GM12878 (cell line): ENCODE measurements around the gene LRP10. TPM values are rescaled to one million over a fixed set of nuclear protein-coding genes. Genes with fewer than 3 reads are reported as not detected.
A peak's percentile ranks its signal among the peaks of the same experiment; 100 is the strongest.

ENCODE experiments used
- BMI1 ChIP-seq: fragments of 450-650 bp; IDR thresholded peaks from 2 replicates; pipeline ENCODE4 v1.6.1; 2016; ENCODE audit warnings: mild to moderate bottlenecking, moderate library complexity, borderline replicate concordance
- EED ChIP-seq: sonication (generic); IDR thresholded peaks from 2 replicates; pipeline ENCODE4 v1.6.1; 2016; ENCODE audit warnings: antibody characterized with exemption, low read depth
- FOXM1 ChIP-seq: IDR thresholded peaks from 2 replicates; pipeline ENCODE4 v1.6.1; 2012; ENCODE audit warnings: low read depth, mild to moderate bottlenecking, inconsistent platforms, low read length, moderate library complexity
- HDAC6 ChIP-seq: fragments of 200-600 bp; sonication (generic); IDR thresholded peaks from one replicate; pipeline ENCODE4 v1.8.0; 2017; ENCODE audit warnings: antibody characterized with exemption; ENCODE audit not compliant: unreplicated experiment
- IRF4 ChIP-seq: IDR thresholded peaks from 2 replicates; pipeline ENCODE4 v1.6.1; 2011; ENCODE audit warnings: low read depth, low read length
- KLF5 ChIP-seq: fragments of 450-650 bp; IDR thresholded peaks from 2 replicates; pipeline ENCODE4 v1.6.1; 2014; ENCODE audit warnings: mild to moderate bottlenecking; ENCODE audit not compliant: partially characterized antibody
- MEF2B ChIP-seq: fragments of 450-650 bp; IDR thresholded peaks from 2 replicates; pipeline ENCODE4 v1.6.1; 2018; ENCODE audit warnings: mild to moderate bottlenecking, moderate library complexity; ENCODE audit not compliant: partially characterized antibody, poor library complexity, severe bottlenecking
- MTA3 ChIP-seq: IDR thresholded peaks from 2 replicates; pipeline ENCODE4 v1.6.1; 2012; ENCODE audit warnings: low read length, inconsistent platforms, borderline replicate concordance
- MYB ChIP-seq: fragments of 150-350 bp; IDR thresholded peaks from 2 replicates; pipeline ENCODE4 v1.6.1; 2014; ENCODE audit warnings: mild to moderate bottlenecking, low read depth, low read length, borderline replicate concordance
- PML ChIP-seq: IDR thresholded peaks from 2 replicates; pipeline ENCODE4 v1.6.1; 2012; ENCODE audit warnings: low read length, inconsistent platforms
- POU2F2 ChIP-seq: IDR thresholded peaks from 3 replicates; pipeline ENCODE4 v1.6.1; 2011; ENCODE audit warnings: low read depth, mild to moderate bottlenecking, low read length, borderline replicate concordance
- RAD21 ChIP-seq: IDR thresholded peaks from 2 replicates; pipeline ENCODE4 v1.6.1; 2011; ENCODE audit warnings: mild to moderate bottlenecking, low read depth, low read length, moderate library complexity; ENCODE audit not compliant: insufficient read depth
- RAD51 ChIP-seq: fragments of 450-650 bp; IDR thresholded peaks from 2 replicates; pipeline ENCODE4 v1.6.1; 2016; ENCODE audit warnings: moderate library complexity, mild to moderate bottlenecking, inconsistent platforms
- RBBP5 ChIP-seq: fragments of 200-600 bp; sonication (generic); conservative IDR thresholded peaks from 2 replicates; pipeline ENCODE4 v1.6.1; 2016
- SMAD1 ChIP-seq: fragments of 450-650 bp; IDR thresholded peaks from 2 replicates; pipeline ENCODE4 v1.6.1; 2018; ENCODE audit warnings: mild to moderate bottlenecking, low read depth; ENCODE audit not compliant: partially characterized antibody
- SMAD5 ChIP-seq: IDR thresholded peaks from 2 replicates; pipeline ENCODE4 v1.6.1; 2016; ENCODE audit warnings: antibody characterized with exemption, low read depth
- SP1 ChIP-seq: IDR thresholded peaks from one replicate; pipeline ENCODE4 v1.6.1; 2011; ENCODE audit warnings: low read depth, low read length
- SUPT20H ChIP-seq: IDR thresholded peaks from 2 replicates; pipeline ENCODE4 v1.6.1; 2011; ENCODE audit warnings: low read depth, mild to moderate bottlenecking, low read length, moderate library complexity, borderline replicate concordance; ENCODE audit not compliant: control insufficient read depth
- TCF12 ChIP-seq: IDR thresholded peaks from 2 replicates; pipeline ENCODE4 v1.6.1; 2011; ENCODE audit warnings: low read depth, mild to moderate bottlenecking, low read length
- WRNIP1 ChIP-seq: IDR thresholded peaks from 2 replicates; pipeline ENCODE4 v1.6.1; 2011; ENCODE audit warnings: low read depth, low read length, improper control_type of control experiment, borderline replicate concordance
- ZBED1 ChIP-seq: IDR thresholded peaks from 2 replicates; pipeline ENCODE4 v1.6.1; 2016; ENCODE audit warnings: borderline replicate concordance
- ZNF207 ChIP-seq: fragments of 450-650 bp; IDR thresholded peaks from 2 replicates; pipeline ENCODE4 v1.6.1; 2014; ENCODE audit warnings: antibody characterized with exemption, mild to moderate bottlenecking, borderline replicate concordance
- ZNF24 ChIP-seq: fragments of 450-650 bp; IDR thresholded peaks from 2 replicates; pipeline ENCODE4 v1.6.1; 2017; ENCODE audit warnings: antibody characterized with exemption, mild to moderate bottlenecking
- ZNF274 ChIP-seq: IDR thresholded peaks from one replicate; pipeline ENCODE4 v1.8.0; 2011; ENCODE audit not compliant: insufficient read length, insufficient read depth
- ZNF622 ChIP-seq: fragments of 450-650 bp; IDR thresholded peaks from 2 replicates; pipeline ENCODE4 v1.6.1; 2017; ENCODE audit warnings: mild to moderate bottlenecking, inconsistent platforms
- ZZZ3 ChIP-seq: IDR thresholded peaks from 2 replicates; pipeline ENCODE4 v1.6.1; 2011; ENCODE audit warnings: low read depth; ENCODE audit not compliant: control insufficient read depth, insufficient read length
- polyA plus RNA-seq, 11 experiments: library from polyadenylated mRNA; depleted of rRNA in 4 of 11; unstranded in 6 of 11; stranded (reverse) in 5 of 11; fragments of >200 nt; fragmentation: Nextera tagmentation in 4 of 11; fragmentation: Illumina TruSeq in 1 of 11; extraction: Ambion mirVana in 4 of 11; extraction: Trizol in 1 of 11; gene quantifications; 1 replicate in 1 of 11; 2 replicates in 10 of 11; pipeline versions ENCODE4 v1.2.1 to v1.2.3, GENCODE V29; 2011 to 2016; ENCODE audit warnings: inconsistent platforms in 2 of 11, missing spikeins in 2 of 11, low read depth in 1 of 11
- total RNA-seq, 4 experiments: library from RNA; depleted of rRNA in 3 of 4; stranded (reverse); fragments of >200 nt in 3 of 4; fragmentation: Illumina TruSeq in 1 of 4; extraction: Trizol in 1 of 4; gene quantifications; 2 replicates each; pipeline versions ENCODE4 v1.2.1 to v1.2.3, GENCODE V29; 2013 to 2021
- TF ChIP-seq, protein P1 (sequence below): IDR thresholded peaks from 2 replicates; pipeline ENCODE4 v1.6.1; 2011; ENCODE audit warnings: low read depth, mild to moderate bottlenecking, low read length, moderate library complexity, borderline replicate concordance; ENCODE audit errors: extremely low read depth
- TF ChIP-seq, protein P2 (sequence below): fragments of 450-650 bp; IDR thresholded peaks from 2 replicates; pipeline ENCODE4 v1.6.1; 2018; ENCODE audit warnings: borderline replicate concordance, mild to moderate bottlenecking; ENCODE audit not compliant: partially characterized antibody
- TF ChIP-seq, protein P3 (sequence below): fragments of 450-650 bp; IDR thresholded peaks from 2 replicates; pipeline ENCODE4 v1.6.1; 2017; ENCODE audit warnings: mild to moderate bottlenecking

Gene LRP10
- total and polyA plus RNA-seq, 10 of the 15 experiments (the other 5 are each of a cell fraction or from before 2014, with no cell fraction given), result 3.0 to 56.9 (median 20.9) TPM

DNA sequence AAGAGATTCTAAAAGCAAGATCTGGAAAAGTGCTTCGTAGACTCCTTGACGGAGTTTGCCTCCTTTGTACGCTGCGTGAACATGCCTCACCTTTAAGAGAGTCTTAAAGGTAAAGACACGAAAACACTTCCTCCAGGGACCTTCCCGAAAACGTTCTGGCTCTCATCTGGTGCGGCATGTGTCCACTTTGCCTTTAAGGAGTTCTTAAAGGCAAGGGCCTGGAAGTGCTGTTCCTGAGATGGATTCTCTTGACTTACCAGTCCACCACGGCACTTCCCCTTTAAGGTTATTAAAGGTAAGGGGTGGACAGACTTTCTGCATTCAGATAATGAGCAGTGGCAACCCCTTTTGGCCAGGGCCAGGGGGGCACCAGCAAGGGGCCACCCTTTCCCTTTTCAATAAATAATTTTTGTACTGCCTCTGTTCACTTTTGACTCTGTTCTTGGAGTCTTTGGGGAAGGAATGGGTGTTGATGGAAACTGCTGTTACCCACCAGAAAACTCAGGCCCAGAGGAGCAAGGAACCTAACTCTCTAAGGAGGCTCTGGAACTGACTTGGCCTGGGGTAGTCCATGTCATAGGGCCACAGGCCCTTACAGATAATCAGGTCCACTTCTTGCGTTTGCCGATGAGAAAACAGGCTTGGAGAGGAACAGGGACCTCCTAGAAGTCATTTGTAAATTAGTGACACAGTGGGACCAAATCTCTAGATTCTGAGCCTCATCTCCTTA is 15.9 kb downstream of the LRP10 start (continued):
- TF ChIP-seq, protein P1, sequence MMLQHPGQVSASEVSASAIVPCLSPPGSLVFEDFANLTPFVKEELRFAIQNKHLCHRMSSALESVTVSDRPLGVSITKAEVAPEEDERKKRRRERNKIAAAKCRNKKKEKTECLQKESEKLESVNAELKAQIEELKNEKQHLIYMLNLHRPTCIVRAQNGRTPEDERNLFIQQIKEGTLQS, result no peak
- TF ChIP-seq, protein P2, sequence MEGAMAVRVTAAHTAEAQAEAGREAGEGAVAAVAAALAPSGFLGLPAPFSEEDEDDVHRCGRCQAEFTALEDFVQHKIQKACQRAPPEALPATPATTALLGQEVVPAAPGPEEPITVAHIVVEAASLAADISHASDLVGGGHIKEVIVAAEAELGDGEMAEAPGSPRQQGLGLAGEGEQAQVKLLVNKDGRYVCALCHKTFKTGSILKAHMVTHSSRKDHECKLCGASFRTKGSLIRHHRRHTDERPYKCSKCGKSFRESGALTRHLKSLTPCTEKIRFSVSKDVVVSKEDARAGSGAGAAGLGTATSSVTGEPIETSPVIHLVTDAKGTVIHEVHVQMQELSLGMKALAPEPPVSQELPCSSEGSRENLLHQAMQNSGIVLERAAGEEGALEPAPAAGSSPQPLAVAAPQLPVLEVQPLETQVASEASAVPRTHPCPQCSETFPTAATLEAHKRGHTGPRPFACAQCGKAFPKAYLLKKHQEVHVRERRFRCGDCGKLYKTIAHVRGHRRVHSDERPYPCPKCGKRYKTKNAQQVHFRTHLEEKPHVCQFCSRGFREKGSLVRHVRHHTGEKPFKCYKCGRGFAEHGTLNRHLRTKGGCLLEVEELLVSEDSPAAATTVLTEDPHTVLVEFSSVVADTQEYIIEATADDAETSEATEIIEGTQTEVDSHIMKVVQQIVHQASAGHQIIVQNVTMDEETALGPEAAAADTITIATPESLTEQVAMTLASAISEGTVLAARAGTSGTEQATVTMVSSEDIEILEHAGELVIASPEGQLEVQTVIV, result no peak
- TF ChIP-seq EED (0 out of 2 replicates have a peak, but pooled peaks have one; percentile 21), RAD51 (0 out of 2 replicates have a peak, but pooled peaks have one; percentile 43), SP1 (peak; percentile 45), ZNF622 (no peak), HDAC6 (no peak), SMAD1 (no peak), FOXM1 (0 out of 2 replicates have a peak, but pooled peaks have one; percentile 20), ZBED1 (no peak), SUPT20H (no peak), KLF5 (no peak), ZZZ3 (no peak), TCF12 (no peak), ZNF207 (no peak; the same call in 1 of the 2 replicates), PML (no peak; the same call in 1 of the 2 replicates), MTA3 (no peak), MYB (no peak), MEF2B (no peak), RAD21 (no peak), POU2F2 (no peak), SMAD5 (0 out of 2 replicates have a peak, but pooled peaks have one; percentile 33), WRNIP1 (no peak), RBBP5 (no peak), IRF4 (no peak), BMI1 (no peak), ZNF274 (no peak), ZNF24 (no peak)
- TF ChIP-seq, protein P3, sequence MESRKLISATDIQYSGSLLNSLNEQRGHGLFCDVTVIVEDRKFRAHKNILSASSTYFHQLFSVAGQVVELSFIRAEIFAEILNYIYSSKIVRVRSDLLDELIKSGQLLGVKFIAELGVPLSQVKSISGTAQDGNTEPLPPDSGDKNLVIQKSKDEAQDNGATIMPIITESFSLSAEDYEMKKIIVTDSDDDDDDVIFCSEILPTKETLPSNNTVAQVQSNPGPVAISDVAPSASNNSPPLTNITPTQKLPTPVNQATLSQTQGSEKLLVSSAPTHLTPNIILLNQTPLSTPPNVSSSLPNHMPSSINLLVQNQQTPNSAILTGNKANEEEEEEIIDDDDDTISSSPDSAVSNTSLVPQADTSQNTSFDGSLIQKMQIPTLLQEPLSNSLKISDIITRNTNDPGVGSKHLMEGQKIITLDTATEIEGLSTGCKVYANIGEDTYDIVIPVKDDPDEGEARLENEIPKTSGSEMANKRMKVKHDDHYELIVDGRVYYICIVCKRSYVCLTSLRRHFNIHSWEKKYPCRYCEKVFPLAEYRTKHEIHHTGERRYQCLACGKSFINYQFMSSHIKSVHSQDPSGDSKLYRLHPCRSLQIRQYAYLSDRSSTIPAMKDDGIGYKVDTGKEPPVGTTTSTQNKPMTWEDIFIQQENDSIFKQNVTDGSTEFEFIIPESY, result no peak
